Prostate gland (tissue), 2 donors: ENCODE data around the gene ANO2.

Experiments used
- POLR2A ChIP-seq: fragments of 450-650 bp; IDR thresholded peaks from one replicate; pipeline ENCODE4 v1.6.1; 2016; ENCODE audit warnings: antibody characterized with exemption, mild to moderate bottlenecking
- POLR2AphosphoS5 ChIP-seq: sonication (generic); formaldehyde crosslinking; IDR thresholded peaks from one replicate; pipeline ENCODE4 v1.6.1; 2017; ENCODE audit warnings: antibody characterized with exemption
- TF ChIP-seq, protein P1 (sequence below), 4 experiments: fragments of 200-600 bp in 2 of 4; fragments of 450-650 bp in 2 of 4; sonication (generic) in 2 of 4; IDR thresholded peaks; 1 replicate in 3 of 4; 2 replicates in 1 of 4; pipeline ENCODE4 v1.5.1; 2016 to 2019; ENCODE audit warnings: antibody characterized with exemption in 4 of 4, mild to moderate bottlenecking in 2 of 4, moderate library complexity in 2 of 4

DNA sequence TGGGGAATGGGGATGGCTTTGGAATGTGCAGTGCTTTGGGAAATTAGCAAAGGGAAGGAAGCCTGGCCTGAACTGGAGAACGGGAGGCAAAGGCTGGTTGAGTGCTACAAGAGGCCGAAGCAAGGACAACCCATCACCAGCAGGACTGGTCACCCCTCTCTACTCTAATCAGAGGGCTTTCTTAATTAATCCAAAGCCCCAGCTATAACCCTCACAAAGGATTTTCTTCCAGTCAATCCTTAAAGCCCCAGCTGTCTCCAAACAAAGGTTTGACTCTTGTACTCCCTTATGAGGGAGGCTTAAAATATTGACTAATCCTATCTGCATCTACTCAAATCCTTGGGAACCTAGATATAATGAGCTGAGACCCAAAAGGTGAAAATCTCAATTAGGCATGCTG is 256.8 kb downstream of the ANO2 start:
- TF ChIP-seq, protein P1, sequence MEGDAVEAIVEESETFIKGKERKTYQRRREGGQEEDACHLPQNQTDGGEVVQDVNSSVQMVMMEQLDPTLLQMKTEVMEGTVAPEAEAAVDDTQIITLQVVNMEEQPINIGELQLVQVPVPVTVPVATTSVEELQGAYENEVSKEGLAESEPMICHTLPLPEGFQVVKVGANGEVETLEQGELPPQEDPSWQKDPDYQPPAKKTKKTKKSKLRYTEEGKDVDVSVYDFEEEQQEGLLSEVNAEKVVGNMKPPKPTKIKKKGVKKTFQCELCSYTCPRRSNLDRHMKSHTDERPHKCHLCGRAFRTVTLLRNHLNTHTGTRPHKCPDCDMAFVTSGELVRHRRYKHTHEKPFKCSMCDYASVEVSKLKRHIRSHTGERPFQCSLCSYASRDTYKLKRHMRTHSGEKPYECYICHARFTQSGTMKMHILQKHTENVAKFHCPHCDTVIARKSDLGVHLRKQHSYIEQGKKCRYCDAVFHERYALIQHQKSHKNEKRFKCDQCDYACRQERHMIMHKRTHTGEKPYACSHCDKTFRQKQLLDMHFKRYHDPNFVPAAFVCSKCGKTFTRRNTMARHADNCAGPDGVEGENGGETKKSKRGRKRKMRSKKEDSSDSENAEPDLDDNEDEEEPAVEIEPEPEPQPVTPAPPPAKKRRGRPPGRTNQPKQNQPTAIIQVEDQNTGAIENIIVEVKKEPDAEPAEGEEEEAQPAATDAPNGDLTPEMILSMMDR (IDR thresholded peaks at IDR 0.05): no peak
- no peak for TF ChIP-seq POLR2A
- no peak for TF ChIP-seq POLR2AphosphoS5
